Skeletal muscle cell (primary cell): ENCODE data around the gene ZNF195.
"Not testable (repeated sequence)": the region's sequence is repeated elsewhere in the genome, so short reads cannot be mapped to it uniquely, and the experiment has no call there.

Experiments used
- DNase-seq: peaks from one replicate; pipeline ENCODE4 v3.0.0-alpha.2; 2010; ENCODE audit warnings: low read depth
- H3K4me3 ChIP-seq: 2 replicates; pipeline ENCODE4 v1.5.1; 2011; ENCODE audit warnings: low read depth, mild to moderate bottlenecking, control low read depth, low read length, moderate library complexity

Gene ZNF195

DNA sequence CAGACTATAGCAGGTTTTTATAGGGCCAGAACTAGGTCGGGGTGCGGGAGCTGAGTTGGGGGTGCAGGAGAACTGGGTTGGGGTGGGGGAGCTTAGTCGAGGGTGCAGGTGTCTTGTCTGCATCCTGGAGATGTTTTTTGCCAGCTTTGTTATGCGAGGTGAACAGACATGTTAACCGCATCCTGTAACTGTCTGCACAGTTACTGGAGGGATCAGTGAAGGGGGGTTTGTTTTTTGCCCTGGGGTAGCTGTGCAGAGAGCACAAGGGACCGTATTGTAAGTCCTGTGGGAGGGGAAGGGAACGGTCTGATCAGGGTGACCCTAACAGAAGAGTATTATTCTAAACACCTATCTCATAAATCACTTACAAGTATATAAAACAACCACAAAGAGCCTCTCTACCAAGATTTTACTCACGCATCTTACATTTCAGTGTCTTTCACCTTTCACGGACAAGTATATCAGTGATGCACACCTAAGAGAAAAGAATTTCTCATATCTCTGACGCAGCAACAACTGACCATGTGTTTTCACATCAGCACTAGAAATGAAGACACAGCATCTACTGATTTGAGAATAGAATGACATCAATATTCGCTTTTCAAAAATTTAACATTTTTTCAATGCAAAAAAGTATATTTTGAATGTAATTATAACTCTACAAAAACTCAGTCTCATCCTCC, 20.8 kb downstream of the ZNF195 start:
- DNase-seq = no peak
- H3K4me3 ChIP-seq = no peak overlapping the region

DNA sequence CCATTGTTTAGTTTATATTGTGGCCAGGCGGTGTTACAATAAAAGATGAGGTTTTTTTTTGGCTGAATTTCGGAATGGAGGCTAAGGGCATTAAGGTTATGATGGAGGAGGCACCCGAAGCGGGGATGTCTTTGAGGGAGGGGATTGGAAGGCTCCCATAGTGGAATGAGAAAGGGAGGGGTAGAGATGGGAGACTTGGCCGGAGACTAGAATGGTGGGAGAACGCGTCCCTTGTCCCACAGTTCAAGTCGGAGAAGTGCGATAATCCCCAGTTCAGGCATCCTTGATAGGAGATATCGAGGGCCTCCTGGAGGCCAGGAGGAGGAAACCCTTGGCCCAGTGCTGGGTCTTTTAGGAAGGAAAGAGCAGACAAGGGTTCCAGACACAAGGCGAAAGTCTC, 21.6 kb downstream of the ZNF195 start:
- H3K4me3 ChIP-seq = no peak overlapping the region
- no peak for DNase-seq

DNA sequence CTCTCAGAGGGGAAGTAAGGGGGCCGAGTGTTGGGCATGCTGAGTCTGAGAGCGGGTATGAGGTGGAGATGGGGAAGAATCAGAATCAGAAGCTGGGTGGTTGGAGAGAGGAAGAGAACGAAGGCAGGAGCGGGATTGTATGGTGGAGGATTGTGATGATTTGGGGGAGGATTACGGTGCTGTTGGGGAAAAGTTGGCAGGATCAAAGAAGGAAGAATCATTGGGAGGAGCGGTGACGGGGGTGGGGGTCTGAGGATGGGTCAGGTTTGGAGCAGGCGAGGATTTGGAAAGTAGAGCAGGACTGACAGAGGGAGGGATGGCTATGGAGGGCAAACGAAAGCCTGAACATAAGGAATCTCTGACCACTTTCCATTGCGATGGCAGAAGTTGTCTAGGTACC, 22.1 kb downstream of the ZNF195 start:
- H3K4me3 ChIP-seq = no peak overlapping the region
- no peak for DNase-seq

DNA sequence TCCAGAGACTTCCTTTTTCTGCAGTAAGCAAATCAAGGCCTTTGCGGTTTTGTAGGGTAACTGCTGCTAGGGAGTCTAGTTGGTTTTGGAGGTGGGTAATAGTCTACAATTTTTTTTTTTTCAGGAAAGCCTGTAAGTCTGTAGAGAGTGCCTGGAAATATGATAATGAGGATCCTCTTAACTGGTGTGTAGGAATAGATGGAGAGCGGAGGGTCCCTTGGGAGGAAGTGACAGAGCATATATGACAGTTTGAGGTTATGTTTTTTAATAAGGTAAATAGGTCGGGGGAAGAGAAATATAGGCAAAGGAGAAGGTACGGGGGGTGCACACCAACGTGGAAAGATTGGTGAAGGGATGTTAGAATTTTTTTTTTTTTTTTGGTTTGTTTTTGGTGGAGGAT, 25.9 kb downstream of the ZNF195 start:
- DNase-seq = no peak
- no peak overlapping the region for H3K4me3 ChIP-seq

DNA sequence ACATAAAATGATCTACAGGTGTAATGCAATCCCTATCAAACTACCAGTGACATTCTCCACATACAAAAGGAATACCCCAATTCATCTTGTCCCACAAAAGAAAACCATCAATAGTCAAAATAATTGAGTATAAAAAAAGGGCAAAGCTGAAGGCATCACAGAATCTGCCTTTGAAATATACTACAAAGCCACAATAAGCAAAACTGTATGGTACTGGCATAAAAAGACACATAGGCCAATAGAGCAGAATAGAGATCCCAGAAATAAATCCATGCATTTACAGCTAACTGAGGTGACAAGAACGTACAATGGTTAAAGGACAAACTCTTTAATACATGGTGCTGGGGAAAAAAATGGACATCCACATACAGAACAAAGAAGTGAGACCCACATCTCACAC, 31.8 kb downstream of the ZNF195 start:
- no peak for DNase-seq

DNA sequence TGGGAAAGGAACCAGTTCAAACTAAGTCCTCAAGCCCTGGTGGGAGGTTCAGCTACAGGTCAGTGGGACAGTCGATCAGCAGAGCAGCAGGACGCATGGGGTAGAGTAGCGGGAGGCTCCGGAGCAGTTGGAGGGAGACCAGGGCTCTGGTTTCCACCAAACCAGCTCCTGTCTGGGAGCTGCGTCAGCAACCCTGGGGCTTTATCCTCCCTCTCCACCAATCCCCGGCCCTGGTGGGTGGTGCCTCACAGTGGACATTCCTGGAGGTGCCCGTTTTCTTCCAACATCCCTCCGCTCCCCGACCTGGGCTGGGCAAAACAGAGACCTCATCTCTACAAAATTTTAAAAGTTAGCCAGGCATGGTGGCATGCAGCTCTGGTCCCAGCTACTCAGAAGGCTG, 32.4 kb downstream of the ZNF195 start:
- H3K4me3 ChIP-seq = no peak overlapping the region
- no peak for DNase-seq

More for the DNA sequence above, 31.8 kb downstream of the ZNF195 start:
- no peak overlapping the region for H3K4me3 ChIP-seq

DNA sequence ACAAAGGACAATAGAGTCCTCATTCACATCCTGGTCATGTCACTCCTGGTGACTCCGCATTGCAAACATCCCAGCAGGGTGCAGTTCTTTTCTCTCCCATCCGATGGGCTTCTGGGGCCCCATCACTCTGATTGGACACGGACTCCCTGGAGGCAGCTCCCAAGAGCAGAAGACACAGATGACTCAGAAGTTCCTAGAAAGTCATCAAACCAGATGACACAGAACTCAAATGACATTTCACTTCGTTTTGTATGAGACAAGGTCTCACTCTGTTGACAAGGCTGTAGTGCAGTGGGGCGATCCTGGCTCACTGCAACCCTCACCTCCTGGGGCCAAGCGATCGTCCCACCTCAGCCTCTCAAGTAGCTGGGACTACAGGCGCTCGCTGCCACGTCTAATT, 33.2 kb downstream of the ZNF195 start:
- H3K4me3 ChIP-seq = no peak overlapping the region
- no peak for DNase-seq

DNA sequence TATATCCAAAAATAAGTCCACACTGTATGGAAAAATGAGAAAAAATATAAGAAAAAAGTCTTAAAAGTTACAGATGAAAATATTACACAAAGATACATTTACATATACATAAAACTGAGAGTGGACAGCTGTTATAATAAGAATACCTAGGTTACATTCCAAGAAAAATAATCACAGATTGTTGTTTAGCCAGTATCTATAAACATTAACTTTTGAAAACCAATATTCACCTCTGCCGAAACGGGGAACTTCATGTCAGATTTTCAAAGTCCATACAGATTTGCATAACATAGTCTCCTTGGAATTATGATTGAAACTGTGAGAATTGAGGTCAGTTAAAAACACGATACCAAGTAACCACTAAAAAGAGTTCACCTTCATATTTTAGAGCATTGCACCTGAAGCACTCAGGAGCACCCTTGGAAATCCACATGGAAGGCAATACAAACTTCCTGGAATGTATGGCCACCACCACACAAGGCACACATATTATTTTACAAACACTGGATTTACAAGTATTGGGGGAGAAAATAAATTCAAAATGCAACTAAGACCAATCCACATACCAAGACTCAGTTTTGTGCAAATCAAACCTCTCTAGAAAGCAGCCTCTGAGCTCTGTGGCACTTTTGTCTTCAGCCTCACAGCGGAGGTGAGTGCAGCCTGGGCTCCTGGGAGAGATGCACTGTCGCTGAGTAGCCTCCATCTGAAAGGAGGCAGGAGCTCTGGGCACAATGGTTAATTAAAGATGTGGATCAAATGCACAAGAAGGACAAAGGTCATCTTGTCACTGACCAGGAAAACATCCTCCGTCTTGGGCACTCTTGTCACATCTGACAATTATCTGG, 34.4 kb downstream of the ZNF195 start:
- DNase-seq = no peak
- no peak overlapping the region for H3K4me3 ChIP-seq

DNA sequence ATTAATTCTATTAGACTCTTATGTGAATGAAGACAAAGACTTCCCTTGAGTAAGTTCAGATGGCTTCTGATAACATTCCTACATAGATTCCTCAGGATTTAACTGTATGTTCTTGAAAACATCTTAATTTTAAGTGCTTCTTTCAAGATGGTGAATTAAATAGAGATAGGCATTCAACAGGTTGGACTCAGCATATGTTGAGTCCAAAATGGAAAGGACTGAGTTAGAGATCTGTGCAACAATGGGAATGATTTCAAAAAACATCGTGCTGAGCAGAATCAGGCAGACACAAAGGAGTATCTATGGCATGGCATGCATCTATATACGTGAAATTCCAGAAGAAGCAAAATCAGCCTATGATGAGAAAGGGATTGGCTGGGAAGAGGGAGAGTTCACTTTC, 36.2 kb downstream of the ZNF195 start:
- no peak for DNase-seq
- H3K4me3 ChIP-seq = no peak overlapping the region

DNA sequence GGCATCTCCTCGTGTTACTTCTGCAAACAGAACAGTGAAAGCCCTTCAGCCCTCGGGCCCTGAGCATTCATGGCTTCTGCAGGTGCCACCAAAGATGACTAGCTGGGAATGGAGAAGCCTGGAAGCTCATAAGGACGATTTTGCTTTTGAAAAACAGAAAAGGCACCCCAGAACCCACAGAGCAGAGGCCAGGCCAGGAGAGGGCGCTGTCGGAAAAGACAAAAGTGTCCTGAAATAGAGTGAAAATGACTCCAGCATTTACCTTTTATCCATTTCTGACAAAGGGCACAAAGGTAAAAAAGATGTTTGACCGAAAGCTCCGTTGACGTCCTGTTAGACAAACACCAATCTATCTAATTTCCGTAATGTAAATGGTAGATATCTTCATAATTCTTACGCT, 37.6 kb downstream of the ZNF195 start:
- no peak for DNase-seq
- H3K4me3 ChIP-seq = no peak overlapping the region

DNA sequence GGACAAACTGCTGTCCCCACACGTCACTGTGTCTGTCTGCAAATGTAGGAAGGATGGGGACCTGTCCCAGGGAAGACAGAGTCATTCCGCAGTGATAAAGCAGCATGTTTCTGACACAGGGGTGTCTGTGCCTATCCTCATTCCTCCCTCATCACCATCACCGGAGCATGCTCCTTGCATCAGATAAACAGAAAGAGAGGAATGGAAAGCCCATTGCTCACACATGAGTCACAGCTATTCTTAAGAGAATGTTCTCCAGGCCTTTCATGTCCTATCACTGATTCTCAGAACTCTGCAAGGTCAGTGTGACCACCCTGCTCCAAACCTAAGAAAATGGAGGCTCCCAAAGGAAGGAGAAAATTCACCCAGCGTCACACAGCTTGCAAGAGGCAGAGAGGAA, 38.9 kb downstream of the ZNF195 start:
- DNase-seq = peak; percentile 26
- H3K4me3 ChIP-seq = no peak overlapping the region

DNA sequence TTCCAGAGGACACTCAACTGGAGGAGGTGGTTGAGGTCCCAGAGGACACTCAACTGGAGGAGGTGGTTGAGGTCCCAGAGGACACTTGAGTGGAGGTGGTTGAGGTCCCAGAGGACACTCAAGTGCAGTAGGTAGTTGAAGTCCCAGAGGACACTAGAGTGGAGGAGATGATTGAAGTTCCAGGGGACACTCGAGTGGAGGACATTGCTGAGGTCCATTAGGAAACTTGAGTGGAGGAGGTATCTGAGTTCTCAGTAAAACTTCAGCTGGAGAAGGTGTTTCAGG, 39.7 kb downstream of the ZNF195 start:
- no peak overlapping the region for H3K4me3 ChIP-seq
- DNase-seq = no peak

DNA sequence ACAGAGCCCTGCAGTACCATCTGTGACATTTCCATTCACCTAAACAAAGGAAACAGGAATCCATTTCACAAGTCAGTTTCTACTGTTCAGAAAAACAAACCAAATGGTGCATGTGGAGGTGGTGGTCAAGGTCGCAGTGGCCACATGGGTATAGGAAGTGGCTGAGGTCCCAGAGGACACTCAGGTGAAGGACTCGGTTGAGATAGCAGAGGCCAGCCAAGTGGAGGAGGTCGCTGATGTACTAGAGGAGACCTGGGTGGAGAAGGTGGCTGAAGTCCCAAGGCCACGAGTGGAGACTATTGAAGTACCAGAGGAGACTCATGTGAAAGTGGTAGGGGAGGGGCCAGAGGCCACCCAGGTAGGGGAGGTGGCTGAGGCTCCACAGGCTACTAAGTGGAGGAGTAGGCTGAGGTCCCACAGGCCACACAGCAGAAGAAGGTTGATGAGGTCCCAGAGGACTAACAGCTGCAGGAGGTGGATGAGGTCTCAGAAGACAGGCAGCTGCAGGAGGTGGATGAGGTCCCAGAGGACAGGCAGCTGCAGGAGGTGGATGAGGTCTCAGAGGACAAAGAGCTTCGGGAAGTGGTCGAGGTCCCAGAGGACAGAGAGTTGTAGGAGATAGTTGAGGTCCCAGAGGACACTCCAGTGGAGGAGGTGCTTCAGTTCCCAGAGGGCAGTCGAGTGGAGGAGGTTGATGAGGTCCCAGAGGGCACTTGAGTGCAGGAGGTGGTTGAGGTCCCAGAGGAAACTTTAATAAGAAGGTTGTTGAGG, 40.2 kb downstream of the ZNF195 start:
- DNase-seq = no peak
- H3K4me3 ChIP-seq = no peak overlapping the region

DNA sequence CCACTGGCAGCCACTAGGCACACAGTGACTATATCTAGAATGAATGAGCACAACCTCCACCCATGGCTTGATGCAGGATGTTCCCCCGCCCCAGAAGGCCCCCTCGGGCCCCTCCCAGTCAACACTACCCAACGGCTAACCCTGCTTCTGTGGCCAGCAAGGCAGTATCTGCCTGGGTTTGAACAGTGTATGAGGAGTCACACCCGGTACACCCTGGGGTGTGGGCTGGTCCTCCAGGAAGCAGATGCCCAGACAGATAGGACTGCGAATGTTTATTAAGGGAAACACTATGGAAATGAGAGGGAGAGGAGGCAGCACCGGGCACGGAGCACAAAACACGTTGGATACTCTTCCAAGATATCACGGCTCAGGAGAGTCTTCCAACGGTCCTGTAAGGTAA, 42.5 kb downstream of the ZNF195 start:
- H3K4me3 ChIP-seq, DNase-seq: not testable (repeated sequence)

DNA sequence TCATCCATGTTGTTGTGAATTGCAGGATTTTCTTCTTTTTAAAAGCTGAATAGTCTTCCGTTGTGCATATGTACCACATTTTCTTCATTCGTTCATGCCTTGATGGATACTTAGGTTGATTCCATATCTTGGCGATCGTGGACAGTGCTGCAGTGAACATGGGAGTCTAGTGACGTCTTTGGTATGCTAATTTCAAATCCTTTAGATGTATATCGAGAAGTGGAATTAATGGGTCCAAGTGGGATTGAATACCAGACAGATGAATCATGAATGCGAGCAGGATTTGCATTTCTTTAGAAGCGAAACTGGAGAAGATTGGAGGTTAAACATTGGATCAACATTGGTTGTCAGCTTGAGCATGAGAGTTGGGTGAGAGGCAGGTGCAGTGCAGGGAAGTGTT, 45.8 kb downstream of the ZNF195 start:
- H3K4me3 ChIP-seq, DNase-seq: not testable (repeated sequence)

DNA sequence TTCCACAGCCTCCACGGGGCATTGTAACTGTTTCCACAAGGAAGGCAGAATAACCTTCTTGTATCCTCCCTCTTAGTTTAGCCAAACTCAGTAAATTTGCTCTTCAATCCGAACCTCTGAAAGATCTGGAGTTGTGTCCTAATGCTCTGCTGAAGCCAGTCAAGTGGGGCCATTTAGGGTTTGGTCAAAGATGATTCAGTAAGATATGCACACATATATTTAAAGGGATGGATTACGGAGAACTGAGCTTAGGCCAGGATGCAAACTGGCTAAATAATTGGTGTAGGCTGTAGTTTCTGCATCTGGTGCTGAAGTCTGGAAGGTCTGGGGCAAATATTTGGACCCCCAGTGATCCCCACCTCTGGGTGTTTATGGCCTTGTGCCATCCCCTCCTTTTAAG, 47.9 kb downstream of the ZNF195 start:
- not testable (repeated sequence) for DNase-seq, H3K4me3 ChIP-seq

DNA sequence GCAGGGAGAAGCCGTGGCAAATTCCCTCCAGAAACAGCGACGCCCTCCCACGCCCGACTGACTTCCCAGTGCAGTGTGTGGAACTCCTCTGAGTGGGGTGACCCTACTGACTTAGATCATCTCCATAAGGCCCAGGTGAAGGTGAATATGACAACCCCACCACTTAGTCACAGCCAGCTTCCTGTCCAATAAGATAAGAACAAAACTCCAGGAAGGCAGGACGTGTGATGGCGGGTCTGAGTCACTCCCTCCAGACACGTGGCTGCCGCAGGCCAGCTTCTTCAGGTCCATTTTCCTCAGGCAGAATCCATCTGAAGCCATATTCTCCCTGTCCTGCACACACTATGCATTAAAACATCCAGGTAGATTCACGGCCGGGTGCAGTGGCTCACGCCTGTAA, 48.9 kb downstream of the ZNF195 start:
- H3K4me3 ChIP-seq, DNase-seq: not testable (repeated sequence)

DNA sequence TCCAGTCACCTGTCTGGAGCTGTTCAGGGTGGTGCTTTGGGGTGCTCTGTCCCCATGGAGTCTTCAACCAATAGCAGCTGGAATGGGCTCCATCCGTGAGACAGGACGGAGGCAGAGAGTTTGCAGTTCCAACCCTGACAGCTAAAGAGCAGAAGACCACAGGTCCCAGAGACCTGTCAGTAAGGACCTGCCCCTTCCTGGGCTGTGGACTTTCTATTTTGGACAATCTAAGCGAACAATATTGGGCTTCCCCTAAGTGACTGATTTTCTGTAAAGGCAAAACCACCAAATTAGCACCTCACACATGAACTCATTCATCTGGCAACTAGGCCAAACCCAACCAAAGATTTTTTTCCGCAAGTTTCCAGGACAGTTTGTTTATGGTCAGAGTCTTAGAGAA, 50.4 kb downstream of the ZNF195 start:
- H3K4me3 ChIP-seq, DNase-seq: not testable (repeated sequence)

DNA sequence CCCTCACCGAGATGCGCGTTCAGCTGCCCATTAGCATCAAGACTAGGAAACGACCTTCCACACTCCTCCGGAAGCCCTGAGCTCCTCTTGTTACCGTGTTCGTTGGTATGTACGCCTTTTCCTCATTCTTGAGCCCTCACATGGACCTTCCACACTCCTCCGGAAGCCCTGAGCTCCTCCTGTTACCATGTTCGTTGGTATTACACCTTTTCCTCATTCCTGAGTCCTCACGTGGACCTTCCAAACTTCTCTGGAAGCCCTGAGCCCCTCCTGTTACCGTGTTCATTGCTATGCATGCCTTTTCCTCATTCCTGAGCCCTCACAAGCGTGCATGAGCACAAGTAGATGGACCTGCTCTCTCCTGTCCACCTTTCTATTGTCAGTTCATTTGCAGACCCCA, 52.5 kb downstream of the ZNF195 start:
- not testable (repeated sequence) for H3K4me3 ChIP-seq

DNA sequence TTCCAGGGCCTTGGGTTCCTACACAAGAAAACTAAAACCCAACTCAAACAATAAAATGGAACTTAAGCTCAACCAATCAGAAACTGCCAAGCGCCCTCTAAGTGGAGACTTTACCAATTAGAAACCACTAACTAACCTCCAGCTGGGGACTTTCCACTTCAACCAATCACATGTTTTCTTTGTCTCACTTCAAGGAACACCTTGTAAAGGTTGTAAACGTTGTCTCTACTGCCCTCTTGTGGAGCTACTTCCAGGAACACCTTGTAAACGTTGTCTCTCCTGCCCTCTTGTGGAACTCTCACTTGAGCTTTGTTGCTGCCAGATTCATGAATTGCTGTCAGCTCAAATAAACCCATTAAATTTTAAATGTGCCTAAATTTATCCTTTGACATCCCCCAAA, 54.2 kb downstream of the ZNF195 start:
- not testable (repeated sequence) for H3K4me3 ChIP-seq, DNase-seq

More for the DNA sequence above, 52.5 kb downstream of the ZNF195 start:
- DNase-seq = not testable (repeated sequence)
